Thymus (tissue), 11 donors: ENCODE results near the gene DNAJC10. TPM values are rescaled to one million over a fixed set of nuclear protein-coding genes. Genes with fewer than 3 reads are reported as not detected.

ENCODE experiments used
- DNase-seq, 9 donors: peaks; one replicate each; pipeline ENCODE4 v3.0.0-alpha.2; 2013; ENCODE audit warnings: low spot score in 9 of 9, low read depth in 6 of 9, missing footprints in 1 of 9
- H3K27ac ChIP-seq, 2 donors: one replicate each; pipeline ENCODE4 v1.5.1; 2013; ENCODE audit warnings: control low read depth in 1 of 2, low read depth in 1 of 2, low read length in 1 of 2, mild to moderate bottlenecking in 1 of 2, moderate library complexity in 1 of 2
- H3K27me3 ChIP-seq, 2 donors: one replicate each; pipeline ENCODE4 v1.5.1; 2013; ENCODE audit warnings: low read length in 1 of 2; ENCODE audit not compliant: control insufficient read depth in 2 of 2, insufficient read depth in 1 of 2
- H3K36me3 ChIP-seq, 2 donors: one replicate each; pipeline ENCODE4 v1.5.1; 2013; ENCODE audit warnings: low read length in 1 of 2, mild to moderate bottlenecking in 1 of 2, moderate library complexity in 1 of 2; ENCODE audit not compliant: control insufficient read depth in 2 of 2, insufficient read depth in 2 of 2
- H3K4me1 ChIP-seq, 2 donors: one replicate each; pipeline ENCODE4 v1.5.1; 2013; ENCODE audit warnings: low read length in 2 of 2; ENCODE audit not compliant: control insufficient read depth in 2 of 2, insufficient read depth in 2 of 2
- H3K4me3 ChIP-seq, 2 donors: one replicate each; pipeline ENCODE4 v1.5.1; 2013; ENCODE audit warnings: low read length in 2 of 2, control low read depth in 1 of 2, mild to moderate bottlenecking in 1 of 2
- H3K9me3 ChIP-seq, 2 donors: one replicate each; pipeline ENCODE4 v1.5.1; 2013; ENCODE audit warnings: low read length in 1 of 2, mild to moderate bottlenecking in 1 of 2; ENCODE audit not compliant: control insufficient read depth in 2 of 2, insufficient read depth in 1 of 2
- WGBS: extraction: QIAGEN DNeasy Blood & Tissue Kit; methylation state at CpG from one replicate; pipeline ENCODE4 v1.1.7; 2013; 5-methylcytosine and 5-hydroxymethylcytosine counted together
- polyA plus RNA-seq: library from polyadenylated mRNA; stranded (reverse); fragments of 200-250 nt; gene quantifications from one replicate; pipeline ENCODE4 v1.2.3, GENCODE V29; 2013
- total RNA-seq: library from RNA; stranded (reverse); fragments of 120-200 nt; gene quantifications from one replicate; pipeline ENCODE4 v1.2.4, GENCODE V29; 2013
- donor health status: healthy.

DNAJC10 gene
- total and polyA plus RNA-seq, 2 donors = 34.0 to 78.0 TPM

GRCh38 chr2:182826064-182826463 is 110.0 kb downstream of the DNAJC10 start:
- no peak overlapping the region for H3K4me3 ChIP-seq
- no peaks in the 10 kb centered on the region for H3K9me3 ChIP-seq
- H3K4me1 ChIP-seq = peaks cover 0 to 12% of the 10 kb centered on the region in 2 donors
- H3K27ac ChIP-seq = no peak overlapping the region
- no peaks in the 10 kb centered on the region for H3K36me3 ChIP-seq
- 96% methylated on average over 1 of the region's 1 CpG for WGBS
- DNase-seq = no peak
- no peaks in the 10 kb centered on the region for H3K27me3 ChIP-seq

DNA sequence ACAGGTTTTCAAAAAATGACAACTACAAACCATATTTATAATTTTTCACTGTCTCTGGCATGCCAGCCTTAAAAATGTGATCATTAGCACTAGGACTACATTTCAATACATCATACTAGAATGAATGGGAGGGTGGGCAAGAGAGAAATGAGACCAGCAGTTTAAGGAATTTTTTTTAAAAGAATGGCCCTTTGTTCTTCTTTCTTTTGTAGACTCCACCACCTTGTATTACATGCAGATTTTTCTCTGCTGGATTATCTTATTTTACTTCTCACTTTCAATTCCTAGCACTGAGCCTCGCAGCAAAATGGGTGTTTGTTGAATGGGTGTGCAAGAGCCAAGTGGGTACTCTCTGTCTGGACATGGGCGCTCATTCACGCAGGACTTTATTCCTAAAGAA is 110.4 kb downstream of the DNAJC10 start:
- DNase-seq = no peak
- peaks cover under 1 to 15% of the 10 kb centered on the region in 2 donors for H3K4me1 ChIP-seq
- no peak overlapping the region for H3K27ac ChIP-seq
- H3K27me3 ChIP-seq = no peaks in the 10 kb centered on the region
- no peaks in the 10 kb centered on the region for H3K36me3 ChIP-seq
- H3K4me3 ChIP-seq = no peak overlapping the region
- H3K9me3 ChIP-seq = no peaks in the 10 kb centered on the region
- WGBS = 96% methylated on average over 3 of the region's 3 CpGs

- no peaks in the 10 kb centered on the region for H3K36me3 ChIP-seq
- H3K4me3 ChIP-seq = no peak overlapping the region
- H3K27me3 ChIP-seq = no peaks in the 10 kb centered on the region
- no peak for DNase-seq
- H3K4me1 ChIP-seq = peaks cover 8 to 22% of the 10 kb centered on the region in 2 donors
- no peaks in the 10 kb centered on the region for H3K9me3 ChIP-seq
- no peak overlapping the region for H3K27ac ChIP-seq
- WGBS = 97% methylated on average over 2 of the region's 2 CpGs
Observed at GRCh38 chr2:182827182-182827879, 111.3 kb downstream of the DNAJC10 start.

GRCh38 chr2:182831101-182831500 is 115.0 kb downstream of the DNAJC10 start:
- Histone ChIP-seq H3K4me1 (peaks cover 9 to 23% of the 10 kb centered on the region in 2 donors), H3K27me3 (no peaks in the 10 kb centered on the region), H3K27ac (peak overlapping the region in 1 of 2 donors; percentile 86), H3K36me3 (no peaks in the 10 kb centered on the region), H3K4me3 (no peak overlapping the region), H3K9me3 (no peaks in the 10 kb centered on the region)
- peak in 1 of 9 donors; percentile 33 for DNase-seq

GRCh38 chr2:182831921-182832320 is 115.9 kb downstream of the DNAJC10 start:
- peak; percentile 24 to 81 (median 50) for DNase-seq
- 28% methylated on average over 3 of the region's 3 CpGs for WGBS
- Histone ChIP-seq H3K27me3 (no peaks in the 10 kb centered on the region), H3K9me3 (no peaks in the 10 kb centered on the region), H3K36me3 (no peaks in the 10 kb centered on the region), H3K4me1 (peaks cover 9 to 23% of the 10 kb centered on the region in 2 donors), H3K4me3 (no peak overlapping the region), H3K27ac (peak overlapping the region in 1 of 2 donors; percentile 86)

DNA sequence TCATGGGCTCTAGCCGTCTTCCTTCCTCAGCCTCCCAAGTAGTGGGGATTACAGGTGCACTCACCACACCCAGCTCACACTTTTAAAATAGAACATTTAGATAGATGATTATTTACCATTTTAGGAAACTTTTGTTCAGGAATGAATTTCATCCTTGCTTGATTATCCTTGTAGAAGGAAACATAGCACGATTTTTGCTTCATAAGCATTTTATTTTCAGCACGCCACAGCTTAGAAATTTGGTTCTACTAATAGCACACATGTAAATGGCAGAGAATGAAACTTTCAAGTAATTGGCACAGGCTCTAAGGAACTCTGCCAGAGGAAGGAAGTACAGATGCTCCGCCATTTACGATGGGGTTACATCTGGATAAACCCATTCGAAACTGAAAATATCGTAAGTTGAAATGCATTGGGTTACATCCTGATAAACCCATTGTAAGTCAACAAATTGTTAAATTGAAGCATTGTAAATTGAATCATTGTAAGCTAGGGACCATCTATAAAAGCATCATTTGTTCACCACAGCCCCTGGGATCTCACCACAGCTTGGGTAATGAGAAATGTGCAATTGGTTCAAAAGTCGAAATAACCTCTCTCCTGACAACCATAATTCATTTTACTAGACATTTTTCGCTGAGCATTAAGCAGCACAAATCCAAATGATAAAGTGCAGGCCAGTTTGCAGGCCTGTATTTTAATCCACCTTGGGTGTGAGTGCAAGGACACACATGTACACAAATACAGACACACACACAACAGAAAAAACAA is 117.2 kb downstream of the DNAJC10 start:
- Histone ChIP-seq H3K9me3 (no peaks in the 10 kb centered on the region), H3K36me3 (no peaks in the 10 kb centered on the region), H3K4me1 (peaks cover 9 to 23% of the 10 kb centered on the region in 2 donors), H3K27ac (no peak overlapping the region), H3K4me3 (no peak overlapping the region), H3K27me3 (no peaks in the 10 kb centered on the region)
- DNase-seq = no peak
- WGBS = 96% methylated on average over 9 of the region's 9 CpGs

DNA sequence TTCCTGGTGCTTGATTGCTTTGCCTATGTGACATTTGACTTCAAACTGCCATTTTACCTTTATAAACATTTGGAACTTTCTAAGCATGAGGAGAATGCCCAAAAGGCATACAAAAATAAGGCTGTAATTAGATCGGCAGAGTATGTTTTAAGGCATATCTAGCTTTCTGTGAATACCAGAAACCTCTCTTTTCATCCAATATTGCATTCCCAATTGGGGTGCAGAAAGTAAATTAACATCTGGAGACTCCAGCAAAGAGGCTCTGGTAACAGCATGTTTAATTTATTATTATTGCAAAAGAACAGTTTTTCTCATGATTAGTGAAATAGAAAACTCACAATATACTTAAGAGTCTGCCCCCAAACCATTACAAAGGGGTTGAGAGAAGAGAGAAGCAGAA is 118.2 kb downstream of the DNAJC10 start:
- WGBS = 93% methylated on average over 1 of the region's 1 CpG
- Histone ChIP-seq H3K27ac (no peak overlapping the region), H3K27me3 (no peaks in the 10 kb centered on the region), H3K4me1 (peaks cover 9 to 23% of the 10 kb centered on the region in 2 donors), H3K4me3 (no peak overlapping the region), H3K36me3 (no peaks in the 10 kb centered on the region), H3K9me3 (no peaks in the 10 kb centered on the region)
- no peak for DNase-seq

GRCh38 chr2:182836451-182836850 is 120.4 kb downstream of the DNAJC10 start:
- no peaks in the 10 kb centered on the region for H3K36me3 ChIP-seq

More at GRCh38 chr2:182836451-182836850, 120.4 kb downstream of the DNAJC10 start:
- no peak overlapping the region for H3K27ac ChIP-seq
- no peaks in the 10 kb centered on the region for H3K27me3 ChIP-seq
- no peak overlapping the region for H3K4me3 ChIP-seq
- peaks cover 9 to 20% of the 10 kb centered on the region in 2 donors for H3K4me1 ChIP-seq
- WGBS = 94% methylated on average over 3 of the region's 3 CpGs
- DNase-seq = no peak
- H3K9me3 ChIP-seq = no peaks in the 10 kb centered on the region
